Prostate gland (tissue), 2 donors: ENCODE results near the gene ENTREP1. TPM values are rescaled to one million over a fixed set of nuclear protein-coding genes. Genes with fewer than 3 reads are reported as not detected.
"Not testable (repeated sequence)": the region's sequence is repeated elsewhere in the genome, so short reads cannot be mapped to it uniquely, and the experiment has no call there.

Experiments used
- DNase-seq: peaks from one replicate; pipeline ENCODE4 v3.0.0-alpha.2; 2019; ENCODE audit warnings: low spot score
- H3K27ac ChIP-seq, 2 donors: fragments of 200-600 bp; sonication (generic); 2 replicates each; pipeline ENCODE4 v1.5.1; 2017 to 2019
- H3K27me3 ChIP-seq: fragments of 200-600 bp; sonication (generic); replicated peaks from 2 replicates; pipeline ENCODE4 v1.5.1; 2019; ENCODE audit not compliant: insufficient read depth
- H3K36me3 ChIP-seq, 2 donors: fragments of 200-600 bp; sonication (generic); 1 replicate in 1 of 2; 2 replicates in 1 of 2; pipeline versions ENCODE4 v1.5.1 to v1.8.1; 2017 to 2019
- H3K4me1 ChIP-seq: fragments of 200-600 bp; sonication (generic); replicated peaks from 2 replicates; pipeline ENCODE4 v1.5.1; 2019
- H3K4me3 ChIP-seq, 2 donors: fragments of 200-600 bp; sonication (generic); 2 replicates each; pipeline ENCODE4 v1.5.1; 2017 to 2019
- H3K9me3 ChIP-seq: fragments of 200-600 bp; sonication (generic); 2 replicates; pipeline ENCODE4 v1.5.1; 2017
- CTCF ChIP-seq, 4 experiments: fragments of 200-600 bp in 2 of 4; fragments of 450-650 bp in 2 of 4; sonication (generic) in 2 of 4; IDR thresholded peaks; 1 replicate in 3 of 4; 2 replicates in 1 of 4; pipeline ENCODE4 v1.5.1; 2016 to 2019; ENCODE audit warnings: antibody characterized with exemption in 4 of 4, mild to moderate bottlenecking in 2 of 4, moderate library complexity in 2 of 4
- POLR2A ChIP-seq: fragments of 450-650 bp; IDR thresholded peaks from one replicate; pipeline ENCODE4 v1.6.1; 2016; ENCODE audit warnings: antibody characterized with exemption, mild to moderate bottlenecking
- POLR2AphosphoS5 ChIP-seq: sonication (generic); formaldehyde crosslinking; IDR thresholded peaks from one replicate; pipeline ENCODE4 v1.6.1; 2017; ENCODE audit warnings: antibody characterized with exemption
- WGBS: methylation state at CpG from one replicate; pipeline ENCODE4 v1.1.5; 2018; 5-methylcytosine and 5-hydroxymethylcytosine counted together
- intact Hi-C: fragments of 100-400 bp; cut with DNase I; formaldehyde crosslinking; loops from one replicate; pipeline ENCODE4 v1.14.2; 2022
- total RNA-seq, 2 donors: library from RNA; depleted of rRNA; stranded (reverse); fragments of >200 nt; gene quantifications; one replicate each; pipeline ENCODE4 v1.1.0, GENCODE V29; 2016

Gene ENTREP1
- total RNA-seq, 2 donors from 2014 or later = 10.2 to 32.8 TPM

GRCh38 chr9:69433392-69433791 is 108.4 kb downstream of the ENTREP1 start:
- WGBS = 11% methylated on average over 1 of the region's 1 CpG
- Histone ChIP-seq H3K4me1 (no peaks in the 10 kb centered on the region), H3K36me3 (no peaks in the 10 kb centered on the region), H3K4me3 (no peak overlapping the region), H3K27ac (no peak overlapping the region), H3K9me3 (no peaks in the 10 kb centered on the region), H3K27me3 (no peaks in the 10 kb centered on the region)
- TF ChIP-seq POLR2AphosphoS5 (no peak), CTCF (IDR thresholded peaks at IDR 0.05) (no peak), POLR2A (no peak)
- intact Hi-C loops = no loop called here
- no peak for DNase-seq

GRCh38 chr9:69433968-69434367 is 109.0 kb downstream of the ENTREP1 start:
- H3K9me3 ChIP-seq = no peaks in the 10 kb centered on the region
- intact Hi-C loops = no loop called here
- WGBS = 95% methylated on average over 6 of the region's 6 CpGs
- no peaks in the 10 kb centered on the region for H3K27me3 ChIP-seq
- no peak for DNase-seq
- no peak overlapping the region for H3K27ac ChIP-seq
- H3K4me1 ChIP-seq = no peaks in the 10 kb centered on the region
- H3K4me3 ChIP-seq = no peak overlapping the region
- H3K36me3 ChIP-seq = no peaks in the 10 kb centered on the region
- no peak for TF ChIP-seq POLR2A
- no peak for TF ChIP-seq POLR2AphosphoS5
- TF ChIP-seq CTCF (IDR thresholded peaks at IDR 0.05) = no peak

- intact Hi-C loops = not testable (repeated sequence)
- WGBS = 97% methylated on average over 4 of the region's 4 CpGs
Measured at GRCh38 chr9:69439654-69440053, 114.6 kb downstream of the ENTREP1 start.

GRCh38 chr9:69440254-69440955 is 115.4 kb downstream of the ENTREP1 start:
- WGBS = 87% methylated on average over 15 of the region's 15 CpGs
- DNase-seq, intact Hi-C loops, H3K9me3 ChIP-seq, H3K36me3 ChIP-seq, H3K27ac ChIP-seq, H3K4me3 ChIP-seq, H3K4me1 ChIP-seq, H3K27me3 ChIP-seq: not testable (repeated sequence)

More at GRCh38 chr9:69439654-69440053, 114.6 kb downstream of the ENTREP1 start:
- not testable (repeated sequence) for H3K9me3 ChIP-seq, H3K27ac ChIP-seq, DNase-seq, H3K4me1 ChIP-seq, H3K36me3 ChIP-seq, H3K27me3 ChIP-seq, H3K4me3 ChIP-seq

Other genes starting within 250 kb of the ENTREP1 start
- 100 to 1,000 TPM; 117 to 166 TPM for gene TJP2, start 150.9 kb upstream of the ENTREP1 start, total RNA-seq